Measurements from ENCODE around the gene CSF3.

Gene CSF3

DNA sequence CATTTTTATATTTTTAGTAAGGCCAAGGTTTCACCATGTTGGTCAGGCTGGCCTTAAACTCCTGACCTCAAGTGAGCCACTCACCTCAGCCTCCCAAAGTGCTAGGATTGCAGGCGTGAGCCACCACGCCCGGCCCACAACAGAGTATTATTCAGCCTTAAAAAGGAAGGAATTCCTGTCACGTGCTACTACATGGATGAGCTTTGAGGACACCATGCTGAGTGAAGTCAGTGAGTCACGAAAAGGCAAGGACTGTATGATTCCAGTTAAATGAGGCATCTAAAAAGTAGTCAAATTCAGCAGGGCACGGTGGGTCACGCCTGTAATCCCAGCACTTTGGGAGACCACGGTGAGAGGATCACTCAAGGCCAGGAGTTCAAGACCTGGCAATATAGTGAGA is 9.7 kb downstream of the CSF3 start:
- no peak for DNase-seq (ENCODE audit: low spot score)

GRCh38 chr17:40025559-40025958 is 10.3 kb downstream of the CSF3 start:
- DNase-seq (ENCODE audit: low spot score) = no peak

- DNase-seq (ENCODE audit: low spot score) = no peak
Observed at GRCh38 chr17:40025991-40026815, 11.0 kb downstream of the CSF3 start.

DNA sequence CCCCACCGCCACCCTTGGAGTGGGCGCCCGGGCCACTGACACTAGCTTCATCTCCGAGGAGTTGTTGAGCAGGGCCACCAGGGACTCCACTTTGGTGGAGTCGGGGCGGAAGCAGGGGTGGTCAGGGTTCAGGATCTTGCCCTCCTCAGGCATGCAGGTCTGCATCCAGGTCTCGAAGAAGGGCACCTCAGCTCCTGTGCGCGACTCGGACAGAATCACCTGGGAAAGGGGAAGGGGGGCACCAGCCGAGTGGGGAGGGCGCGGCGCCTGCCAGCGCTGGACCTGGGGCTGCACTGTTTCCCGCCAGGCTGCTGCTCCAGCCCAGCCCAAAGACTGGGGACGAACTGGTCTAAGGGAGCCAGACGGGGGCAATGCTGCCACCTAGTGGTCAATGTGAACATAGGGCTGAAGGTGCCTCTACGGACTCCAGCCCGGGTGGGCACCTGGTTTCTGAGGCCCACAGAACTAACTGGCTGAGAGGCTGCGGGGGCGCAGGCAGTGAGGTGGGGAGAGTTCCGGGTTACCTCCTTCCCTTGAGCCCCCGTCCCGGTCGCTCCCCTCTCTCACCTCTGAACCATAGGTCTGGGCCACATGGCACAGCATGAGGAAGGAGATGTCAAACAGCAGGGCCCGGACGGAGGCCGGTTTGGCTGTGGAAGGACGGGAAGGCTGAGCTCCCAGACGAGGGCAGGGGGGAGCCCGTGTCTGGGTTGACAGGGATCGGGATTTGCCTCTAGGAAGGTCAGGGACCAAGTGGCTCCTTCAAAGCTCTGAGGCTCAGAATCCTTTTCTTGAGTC is 11.8 kb downstream of the CSF3 start:
- peak; percentile 93 for DNase-seq (ENCODE audit: low spot score)

DNA sequence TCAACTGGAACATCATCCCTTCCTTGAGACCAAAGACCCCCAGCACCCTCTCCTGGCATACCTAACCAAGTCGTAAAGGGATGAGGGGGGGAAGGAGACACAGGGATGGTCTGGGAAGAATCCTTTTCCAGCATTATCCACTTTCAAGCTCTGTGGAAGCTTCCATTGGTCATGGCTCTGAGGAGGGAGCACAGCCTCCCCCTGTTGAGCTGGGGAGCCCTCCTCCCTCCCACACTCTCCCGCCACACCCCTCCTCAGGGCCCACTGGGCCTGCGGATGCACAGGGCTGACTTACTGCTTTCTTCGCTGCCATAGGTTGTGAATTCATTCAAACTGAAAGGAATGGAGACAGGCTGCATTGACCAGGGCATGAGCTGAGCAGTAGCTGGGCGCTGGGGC is 12.4 kb downstream of the CSF3 start:
- no peak for DNase-seq (ENCODE audit: low spot score)

- DNase-seq (ENCODE audit: low spot score) = no peak
Observed at GRCh38 chr17:40028595-40028994, 13.4 kb downstream of the CSF3 start.

GRCh38 chr17:40031706-40032105 is 16.5 kb downstream of the CSF3 start:
- no peak for DNase-seq (ENCODE audit: low spot score)

GRCh38 chr17:40032322-40033320 is 17.4 kb downstream of the CSF3 start:
- DNase-seq (ENCODE audit: low spot score) = no peak

DNA sequence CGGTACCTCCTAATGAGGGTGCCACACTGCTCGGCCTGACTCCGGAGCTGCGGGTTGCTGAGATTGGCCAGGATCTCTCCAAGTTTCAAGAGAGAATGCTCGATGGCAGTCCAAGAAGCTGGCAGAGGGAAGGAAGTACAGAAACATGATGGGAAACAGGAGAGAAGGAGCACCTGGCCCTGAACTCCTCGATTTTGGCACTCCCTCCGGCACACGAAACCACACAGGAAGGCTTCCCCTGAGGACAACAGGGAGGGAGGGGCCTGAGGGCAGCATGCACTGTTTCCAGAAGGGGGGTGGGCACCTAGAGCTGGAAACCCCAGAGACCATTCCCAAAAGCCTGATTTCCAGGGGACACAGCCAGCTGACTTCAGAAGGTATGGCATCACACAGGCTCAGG is 18.1 kb downstream of the CSF3 start:
- DNase-seq (ENCODE audit: low spot score) = no peak

DNA sequence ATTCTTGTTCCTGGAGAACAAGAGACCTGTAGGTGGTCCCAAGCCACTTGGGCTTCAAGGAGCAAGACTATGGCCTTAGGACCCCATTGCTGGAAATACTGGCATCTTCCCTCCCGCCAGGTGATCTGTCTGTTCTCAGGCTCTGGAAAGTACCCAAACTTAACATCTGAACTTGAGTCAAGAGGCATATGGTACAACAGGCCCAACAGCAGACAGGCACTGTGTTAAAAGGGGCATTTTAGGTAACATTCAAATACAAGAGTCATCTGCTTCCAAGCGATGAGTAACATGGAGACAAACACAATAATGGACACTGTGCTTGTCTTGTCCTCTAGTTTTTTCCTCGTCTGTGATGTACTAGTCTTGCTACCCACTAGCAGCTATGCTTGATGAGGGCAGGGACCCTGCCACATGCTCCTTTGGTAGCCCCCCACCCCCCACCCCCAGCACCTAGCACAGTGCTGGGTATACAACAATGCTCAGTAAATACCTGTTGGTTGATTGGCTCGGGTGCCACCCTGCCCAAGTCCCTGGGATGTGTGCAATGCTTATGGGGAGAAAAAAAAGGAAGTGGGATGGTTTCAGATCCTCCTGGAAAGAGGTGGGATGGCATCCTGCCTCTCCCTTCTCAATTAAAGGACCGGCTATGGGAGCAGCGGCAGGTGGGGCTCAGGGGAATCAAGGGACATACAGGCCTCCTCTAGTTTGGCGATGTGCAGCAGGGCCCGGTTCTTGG is 19.4 kb downstream of the CSF3 start:
- DNase-seq (ENCODE audit: low spot score) = peak; percentile 54

DNA sequence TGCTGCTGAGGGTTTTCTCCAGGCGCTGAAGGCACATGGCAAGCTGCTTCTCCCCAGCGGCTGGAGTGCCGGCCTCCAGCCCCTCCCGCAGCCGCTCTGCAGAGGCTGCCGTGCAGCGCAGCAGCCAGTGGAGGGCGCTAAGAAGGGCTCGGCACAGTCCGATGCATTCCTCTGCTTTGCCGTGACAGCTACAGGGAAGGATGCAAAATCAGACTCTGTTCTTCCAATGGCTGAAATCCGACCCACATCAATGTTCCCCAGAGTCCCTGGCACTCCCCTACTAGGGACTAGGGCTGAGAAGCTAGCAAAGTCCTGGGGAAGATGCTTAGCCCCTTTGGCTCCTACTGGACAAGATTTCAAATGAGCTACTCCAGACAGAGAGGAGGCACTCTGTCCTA is 19.9 kb downstream of the CSF3 start:
- peak; percentile 82 for DNase-seq (ENCODE audit: low spot score)

GRCh38 chr17:40038882-40039513 is 23.8 kb downstream of the CSF3 start:
- DNase-seq (ENCODE audit: low spot score) = peak; percentile 87

GRCh38 chr17:40041196-40041595 is 26.0 kb downstream of the CSF3 start:
- DNase-seq (ENCODE audit: low spot score) = no peak

DNA sequence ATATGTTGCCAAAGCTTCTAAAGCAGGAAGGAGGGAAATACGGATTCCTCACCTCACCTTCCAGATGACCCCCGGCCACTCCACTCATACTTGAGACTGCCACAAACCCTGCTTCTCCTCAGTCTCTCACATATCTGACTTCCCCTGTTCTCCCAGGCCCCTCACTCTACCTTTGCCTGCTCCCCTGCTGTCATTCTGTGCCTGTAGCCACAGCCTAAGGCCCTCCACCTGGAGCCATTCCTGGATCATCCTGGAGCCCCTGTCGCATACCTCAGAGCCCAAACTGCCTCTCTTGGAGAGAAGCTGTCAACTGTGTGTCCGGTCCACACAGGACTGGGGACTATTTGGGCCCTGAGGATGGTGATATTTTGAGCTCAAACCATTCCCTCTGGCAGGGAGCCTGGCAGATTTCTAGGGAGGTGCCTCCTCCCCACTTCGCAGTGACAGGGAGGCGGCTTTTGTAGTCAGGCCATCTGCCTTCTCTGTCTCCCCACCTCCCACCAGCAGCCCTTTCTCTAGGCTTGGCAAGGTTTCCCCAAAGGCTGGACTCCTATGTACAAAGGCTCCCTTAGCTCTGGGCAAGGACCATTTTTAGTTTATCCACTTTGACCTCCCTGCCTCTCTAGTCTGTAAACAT is 41.3 kb downstream of the CSF3 start:
- peak; percentile 98 for DNase-seq (ENCODE audit: low spot score)

DNA sequence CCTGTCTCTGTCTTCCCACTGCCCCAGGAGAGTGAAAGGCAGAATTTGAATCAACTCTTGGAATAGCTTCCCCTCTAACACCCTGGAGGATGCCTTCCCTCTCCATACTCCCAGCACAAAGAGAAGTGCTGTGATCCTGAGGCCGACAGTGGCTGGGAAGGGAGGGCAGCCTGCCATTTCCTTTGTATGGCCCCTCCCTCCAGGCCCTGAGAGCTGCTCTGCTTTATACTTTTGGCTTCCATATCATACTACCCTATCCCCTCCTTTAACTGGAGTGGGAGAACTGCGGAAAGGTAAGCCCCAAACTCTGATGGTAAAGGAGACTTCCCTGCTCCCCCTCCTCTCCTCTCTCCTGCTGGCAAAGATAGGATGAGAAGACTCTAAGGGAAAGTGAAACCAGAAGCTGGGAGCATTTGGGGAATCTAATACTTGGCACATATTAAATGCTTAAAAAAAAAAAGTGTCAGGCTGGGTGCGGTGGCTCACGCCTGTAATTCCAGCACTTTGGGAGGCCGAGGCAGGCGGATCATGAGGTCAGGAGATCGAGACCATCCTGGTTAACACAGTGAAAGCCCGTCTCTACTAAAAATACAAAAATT is 43.0 kb downstream of the CSF3 start:
- DNase-seq (ENCODE audit: low spot score) = no peak

DNA sequence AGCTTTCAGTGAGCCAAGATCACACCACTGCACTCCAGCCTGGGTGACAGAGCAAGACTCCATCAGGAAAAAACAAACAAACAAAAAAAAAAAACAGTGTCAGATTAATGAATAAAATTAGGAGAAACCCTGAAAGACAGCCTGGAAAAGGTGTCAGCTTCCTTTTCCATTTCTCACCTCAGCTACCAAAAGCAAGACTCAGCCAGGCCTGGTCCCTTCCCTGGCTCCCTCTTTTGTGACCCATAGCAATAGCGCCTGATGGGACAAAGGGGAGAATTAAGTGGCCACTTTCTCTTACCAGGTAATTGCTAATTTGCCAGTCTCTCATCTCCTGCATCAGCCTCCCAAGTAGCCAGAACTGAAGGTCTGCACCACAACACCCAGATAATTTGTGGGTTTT is 43.6 kb downstream of the CSF3 start:
- no peak for DNase-seq (ENCODE audit: low spot score)

DNA sequence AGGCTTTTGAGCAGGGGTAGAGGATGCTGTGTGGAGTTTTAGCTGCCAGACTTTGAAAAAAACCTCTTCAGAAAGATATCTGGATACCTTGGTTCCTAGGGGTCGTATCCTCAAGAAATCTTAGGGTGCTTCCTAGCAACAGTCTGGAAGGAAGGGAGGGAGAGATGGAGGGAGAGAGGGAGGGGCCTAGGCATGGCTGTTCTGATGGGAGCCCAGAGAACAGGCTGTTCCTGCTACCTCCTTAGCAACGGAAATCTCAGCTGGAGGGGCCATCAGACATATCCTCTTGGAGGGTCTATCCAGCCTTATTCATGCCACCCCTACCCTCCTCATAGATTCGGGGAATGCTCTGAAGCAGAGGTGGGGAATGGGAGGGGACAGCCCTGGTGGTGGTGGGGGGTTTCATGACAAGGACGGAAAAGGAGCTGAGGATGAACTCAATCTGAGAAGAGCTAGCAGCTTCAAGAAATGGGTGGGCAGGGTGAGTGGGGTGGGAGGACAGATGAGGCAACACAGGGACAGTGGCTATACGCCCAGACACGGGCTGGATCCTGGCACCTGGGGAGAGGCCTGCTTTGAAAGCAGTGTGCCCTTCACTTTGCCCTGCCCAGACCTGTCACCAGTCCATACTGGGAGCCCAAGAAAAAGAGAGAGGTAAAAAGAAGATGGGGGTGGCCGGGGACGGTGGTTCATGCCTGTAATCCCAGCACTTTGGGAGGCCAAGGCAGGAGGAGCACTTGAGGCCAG is 44.7 kb downstream of the CSF3 start:
- peak; percentile 40 for DNase-seq (ENCODE audit: low spot score)

- DNase-seq (ENCODE audit: low spot score) = peak; percentile 31
Observed at GRCh38 chr17:40060887-40061608, 45.8 kb downstream of the CSF3 start.

All from cerebellar cortex (tissue), 1 donor.